NCI-H526 treated with DMSO at 0.1 percent for 48 hours (cell line): ENCODE measurements around the gene TAL2.
"Not testable (repeated sequence)": the region's sequence is repeated elsewhere in the genome, so short reads cannot be mapped to it uniquely, and the experiment has no call there.

Source experiments
- DNase-seq: peaks from one replicate; lab custom pipeline; 2025; lab: John Stamatoyannopoulos, UW

Gene TAL2

DNA sequence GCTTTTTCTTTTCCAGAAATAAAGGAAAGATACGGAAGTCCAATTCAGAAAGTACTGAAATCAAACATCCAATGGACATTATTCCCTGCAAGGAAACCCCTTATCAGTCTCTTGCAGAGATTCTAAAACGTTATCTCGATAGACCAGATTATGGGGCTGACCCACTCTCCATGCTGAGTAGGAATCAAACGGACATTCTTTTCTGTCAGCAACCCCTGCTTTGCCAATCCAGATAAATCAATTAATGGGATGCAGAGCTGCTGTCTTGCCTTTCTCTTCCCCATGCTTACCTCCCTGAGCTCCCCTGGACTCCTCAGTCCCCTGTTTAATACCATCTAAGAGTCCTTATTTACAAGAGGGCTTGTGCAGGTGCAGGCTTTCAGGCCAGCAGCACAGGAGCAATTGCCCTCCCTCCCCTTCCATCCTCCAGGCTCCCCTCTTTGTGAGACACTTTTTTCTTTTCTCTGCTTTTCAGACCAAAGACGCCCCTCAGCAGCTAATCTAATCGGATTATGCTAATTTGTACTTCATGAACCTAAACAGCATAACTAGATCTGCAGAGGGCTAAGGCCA lies 14.2 kb downstream of the TAL2 start:
- DNase-seq = no peak

DNA sequence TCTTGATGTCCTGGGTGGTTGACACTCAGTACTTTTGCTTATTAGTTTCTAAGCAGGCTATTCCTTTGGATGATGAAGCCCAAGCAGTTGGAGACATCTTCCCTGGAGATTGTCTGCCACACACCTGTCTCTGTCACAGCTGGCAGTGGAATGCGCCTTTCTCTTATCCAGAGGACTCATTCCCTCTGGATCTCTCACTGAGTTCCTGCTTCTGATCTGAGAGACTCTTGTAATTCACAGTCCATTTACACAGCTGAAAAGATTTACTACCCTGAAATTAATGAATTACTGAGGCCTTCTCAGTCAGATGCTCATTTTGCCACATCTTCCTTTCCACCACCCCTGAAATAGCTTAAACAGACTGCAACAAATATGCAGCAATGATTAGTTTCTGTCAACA lies 15.9 kb downstream of the TAL2 start:
- DNase-seq = no peak

DNA sequence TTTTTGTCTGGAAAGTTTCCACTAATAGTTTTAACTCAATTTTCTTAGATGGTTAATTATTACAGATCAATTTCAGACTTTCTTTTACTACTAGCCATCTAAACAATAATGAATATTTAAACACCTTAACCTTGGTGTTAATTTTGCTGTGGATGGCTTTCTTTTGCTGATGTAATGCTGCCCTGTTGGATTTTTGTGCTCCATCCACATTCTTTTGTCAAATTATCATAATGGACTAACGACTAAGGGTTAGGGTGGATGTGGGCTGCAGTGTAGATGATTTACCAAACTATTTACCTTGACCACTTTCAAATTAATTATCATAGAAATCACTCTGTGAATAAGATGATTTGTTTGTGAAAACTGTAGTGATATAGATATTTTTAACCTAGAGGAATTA lies 16.5 kb downstream of the TAL2 start:
- DNase-seq = no peak

DNA sequence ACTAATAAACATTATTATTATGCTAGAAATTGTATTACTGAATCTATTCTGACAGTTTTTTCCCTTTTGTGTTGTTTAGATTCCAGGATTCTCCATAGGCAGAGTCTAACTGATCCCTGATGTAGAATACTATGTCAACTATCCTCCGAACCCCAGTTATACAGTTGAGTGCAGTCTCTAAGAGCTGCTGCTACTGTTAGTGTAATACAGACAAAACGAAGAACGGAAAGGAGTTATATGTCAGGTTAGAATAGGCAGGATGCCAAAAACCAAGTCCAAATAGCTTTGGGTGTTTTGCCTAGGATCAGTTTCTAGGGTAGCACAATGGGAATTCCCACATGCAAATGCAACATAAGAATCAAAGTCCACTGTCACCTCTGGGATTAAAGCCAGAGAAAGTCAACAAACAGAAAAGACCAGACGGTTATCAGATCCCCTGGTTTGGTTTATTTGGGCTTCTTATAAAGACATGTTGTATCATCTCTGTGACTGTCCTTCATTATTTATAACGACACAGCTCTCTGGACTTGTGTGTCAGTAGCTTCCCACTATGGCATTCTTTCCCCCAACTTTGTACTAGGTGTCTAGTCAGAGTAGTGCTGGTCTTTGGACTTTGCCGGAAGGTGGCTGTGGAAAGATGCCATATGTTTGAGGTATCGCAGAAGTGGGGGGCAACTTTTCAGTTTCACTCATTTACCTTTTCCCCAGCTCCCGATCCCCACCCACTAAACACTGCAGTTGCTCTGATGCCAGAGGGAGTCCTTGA lies 17.2 kb downstream of the TAL2 start:
- peak; percentile 85 for DNase-seq

DNA sequence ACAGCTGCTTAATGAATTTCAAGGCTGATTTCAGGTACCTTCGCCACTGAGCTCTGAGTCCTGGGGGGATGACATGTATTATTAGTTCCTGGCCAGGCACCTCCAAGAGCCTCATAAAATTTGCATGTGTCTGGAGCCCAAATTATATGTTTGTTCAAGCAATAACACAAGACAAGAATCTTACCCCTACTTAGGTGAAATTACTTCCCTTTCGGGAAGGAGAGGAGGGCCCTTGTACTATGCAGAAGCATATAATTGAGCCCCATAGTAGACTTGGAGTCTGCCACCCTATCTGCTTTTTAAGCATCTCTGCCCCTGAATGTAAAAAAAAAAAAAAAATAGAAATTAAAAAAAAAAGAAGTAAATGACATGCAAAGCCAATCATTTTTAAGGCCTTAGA lies 19.1 kb downstream of the TAL2 start:
- DNase-seq = no peak

DNA sequence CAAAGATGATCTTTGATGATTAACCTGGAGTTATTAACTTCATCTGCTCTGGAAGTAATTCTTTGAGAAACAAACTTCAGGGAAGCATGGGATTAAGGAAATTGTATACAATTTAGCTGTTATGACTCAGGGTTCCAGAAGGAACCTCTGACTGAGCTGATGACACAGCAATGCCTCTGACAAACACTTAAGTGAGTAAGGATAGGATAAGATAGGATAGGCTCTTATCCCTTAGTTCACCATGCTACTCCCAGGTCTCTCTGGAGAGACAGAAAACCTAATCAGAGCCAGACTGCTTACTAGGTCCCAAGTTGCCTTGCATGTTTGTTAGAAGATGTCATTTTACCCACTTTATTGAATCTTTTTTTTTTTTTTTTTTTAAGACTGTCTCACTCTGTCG lies 19.5 kb downstream of the TAL2 start:
- DNase-seq = no peak

DNA sequence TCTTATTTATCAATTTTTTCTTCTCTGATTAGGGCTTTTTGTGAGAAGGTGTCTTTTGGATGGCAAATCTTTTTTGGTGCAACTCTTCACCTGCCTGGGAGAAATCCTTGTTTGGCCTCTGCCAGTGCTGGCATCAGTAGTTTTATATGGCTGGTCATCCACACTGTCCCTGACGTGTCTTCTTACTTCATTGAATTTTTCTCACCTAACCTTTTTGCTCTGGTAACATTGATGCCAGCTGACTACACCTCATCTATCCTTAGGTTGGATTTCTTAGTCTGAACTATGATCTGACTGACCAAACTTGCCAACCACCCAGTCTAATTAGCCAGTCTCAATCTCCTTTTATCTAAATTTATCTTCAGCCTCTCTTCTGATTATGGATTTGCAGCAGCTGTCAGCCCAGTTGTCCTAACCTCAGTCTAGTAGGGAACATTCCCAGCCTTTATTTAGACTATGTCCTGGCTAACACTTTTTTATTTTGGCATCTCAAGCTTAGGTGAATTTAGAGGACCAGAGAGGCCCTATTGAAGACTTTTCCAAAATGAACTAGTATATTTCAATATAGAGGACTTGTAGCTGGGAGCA lies 21.5 kb downstream of the TAL2 start:
- no peak for DNase-seq

DNA sequence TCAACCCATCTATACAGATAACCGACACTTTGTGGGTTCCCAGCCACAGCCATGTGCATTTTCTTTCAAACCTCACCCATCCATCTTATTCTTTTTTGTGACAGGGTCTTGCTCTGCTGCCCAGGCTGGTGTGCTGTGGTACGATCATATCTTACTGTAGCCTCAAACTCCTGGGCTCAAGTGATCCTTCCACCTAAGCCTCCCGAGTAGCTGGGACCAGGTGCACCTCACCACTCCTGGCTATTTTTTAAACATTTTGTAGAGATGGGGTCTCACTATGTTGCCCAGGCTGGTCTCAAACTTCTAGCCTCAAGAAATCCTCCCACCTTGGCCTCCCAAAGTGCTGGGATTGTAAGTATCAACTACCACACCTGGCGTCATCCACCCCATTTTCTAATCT lies 24.7 kb downstream of the TAL2 start:
- DNase-seq = no peak

DNA sequence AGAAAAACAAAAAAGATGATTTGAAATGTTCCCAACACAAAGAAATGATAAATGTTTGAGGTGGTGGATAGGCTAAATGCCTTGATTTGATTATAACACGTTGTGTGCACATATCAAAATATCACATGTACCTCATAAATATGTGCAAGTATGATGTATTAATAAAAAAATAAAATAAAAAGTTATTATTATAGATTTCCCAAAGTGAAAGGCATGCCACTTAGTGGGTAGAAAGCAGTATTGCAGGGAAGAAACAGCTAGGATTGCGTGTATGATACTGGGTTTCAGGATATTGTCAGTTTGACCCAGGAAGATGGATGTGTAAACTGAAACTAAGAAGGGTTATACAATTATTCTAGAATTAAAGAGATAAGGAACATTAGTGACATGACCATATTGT lies 28.5 kb downstream of the TAL2 start:
- DNase-seq = no peak

DNA sequence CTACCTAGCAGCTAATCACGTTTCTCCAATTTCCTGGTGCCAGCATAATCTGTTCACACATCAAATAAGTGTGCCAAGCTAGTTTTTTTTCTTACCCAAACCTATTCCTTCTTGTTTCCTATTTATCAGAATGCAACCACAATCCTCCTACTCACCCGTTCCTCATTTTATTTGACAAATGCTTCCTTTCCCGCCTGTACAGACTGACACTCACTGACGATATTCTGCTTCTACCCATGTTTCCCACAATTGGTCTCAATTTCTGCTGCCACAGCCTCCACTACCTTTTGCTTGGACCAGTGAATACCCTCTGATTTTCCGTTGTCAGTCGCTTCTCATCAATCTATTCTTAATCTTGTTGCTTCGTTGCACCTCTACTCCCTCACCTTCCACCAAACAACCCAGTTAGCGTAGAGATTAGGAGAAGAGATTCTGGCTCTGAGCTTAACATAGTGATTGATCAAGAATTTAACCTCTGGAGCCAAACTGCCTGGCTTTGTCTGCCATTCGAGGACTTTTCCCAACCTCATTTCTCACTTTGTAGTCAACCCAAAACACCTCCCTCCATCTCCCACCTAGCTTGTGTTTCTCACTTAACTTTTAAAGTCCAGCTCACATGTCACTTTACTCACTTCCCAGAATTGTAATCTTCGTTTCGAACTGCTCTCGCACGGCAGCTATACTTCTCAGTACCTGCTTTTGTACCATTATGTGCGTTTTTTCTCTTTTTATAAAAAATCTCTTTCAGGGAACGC lies 31.4 kb downstream of the TAL2 start:
- no peak for DNase-seq

DNA sequence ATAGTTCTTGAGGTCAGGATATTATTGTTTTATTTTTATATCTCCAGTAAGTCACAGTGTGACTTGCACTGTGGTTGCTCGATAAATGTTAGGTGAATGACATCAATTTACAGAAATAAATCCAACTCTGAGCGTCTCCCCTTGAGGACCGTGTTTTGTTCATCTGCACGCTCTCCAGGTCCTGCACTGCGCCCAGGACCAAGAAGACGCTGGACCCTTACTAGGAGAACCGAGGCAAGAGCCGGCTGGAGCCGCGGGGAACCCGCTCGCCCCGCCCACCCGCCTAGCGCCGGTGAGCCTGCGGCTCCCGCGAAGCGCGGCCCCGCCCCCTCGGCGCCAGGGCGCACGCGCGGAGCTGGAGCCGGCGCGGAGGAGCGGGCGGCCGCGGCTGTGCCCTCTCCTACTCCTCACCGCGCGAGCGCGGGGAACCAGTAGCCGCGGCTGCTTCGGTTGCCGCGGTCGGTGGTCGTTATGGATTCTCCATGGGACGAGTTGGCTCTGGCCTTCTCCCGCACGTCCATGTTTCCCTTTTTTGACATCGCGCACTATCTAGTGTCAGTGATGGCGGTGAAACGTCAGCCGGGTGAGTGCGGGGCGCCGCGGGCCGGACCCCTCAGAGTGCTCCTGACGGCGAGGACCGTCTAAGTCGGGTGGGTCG lies 32.1 kb downstream of the TAL2 start, which contains the start of gene TMEM38B:
TSS of gene TMEM38B (plus strand) at position 352 of the 658 bp plus-strand sequence. CDS start at position 472, 120 bp downstream.
- DNase-seq = peak; percentile 48

DNA sequence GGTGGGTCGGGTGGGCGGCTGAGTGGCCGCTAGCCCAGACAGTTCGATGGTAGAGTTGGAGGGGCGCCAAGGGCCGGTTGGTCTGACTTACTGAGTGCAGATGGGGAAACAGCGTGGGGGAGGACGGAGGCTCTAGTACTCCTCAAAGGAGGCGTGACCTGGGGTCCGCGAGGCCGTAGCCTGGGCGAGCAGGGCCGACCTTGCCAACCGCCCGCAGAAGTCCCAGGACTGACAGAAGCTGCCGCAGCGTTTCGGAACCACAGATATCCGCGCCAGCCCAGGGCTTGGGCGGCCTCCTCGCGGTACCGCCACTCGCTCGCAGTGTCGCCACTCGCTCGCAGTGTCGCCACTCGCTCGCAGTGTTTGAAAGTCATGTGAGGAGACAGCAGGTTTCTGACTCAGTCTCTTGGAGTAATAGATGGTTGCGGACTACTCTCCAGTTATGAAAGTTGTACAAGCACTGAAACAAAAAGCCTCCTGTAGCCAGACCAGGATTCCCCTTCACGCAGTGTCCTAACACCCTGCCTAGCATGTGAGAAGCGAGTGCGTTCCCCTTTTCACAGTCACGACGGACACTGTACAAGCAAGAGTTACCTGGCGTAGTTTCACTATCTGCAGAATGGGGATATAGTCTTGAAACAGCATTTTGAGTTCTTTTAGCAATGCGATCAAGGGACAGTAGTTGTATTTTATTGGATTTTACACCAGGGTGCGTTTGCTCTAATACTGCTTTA lies 32.8 kb downstream of the TAL2 start:
- no peak for DNase-seq

DNA sequence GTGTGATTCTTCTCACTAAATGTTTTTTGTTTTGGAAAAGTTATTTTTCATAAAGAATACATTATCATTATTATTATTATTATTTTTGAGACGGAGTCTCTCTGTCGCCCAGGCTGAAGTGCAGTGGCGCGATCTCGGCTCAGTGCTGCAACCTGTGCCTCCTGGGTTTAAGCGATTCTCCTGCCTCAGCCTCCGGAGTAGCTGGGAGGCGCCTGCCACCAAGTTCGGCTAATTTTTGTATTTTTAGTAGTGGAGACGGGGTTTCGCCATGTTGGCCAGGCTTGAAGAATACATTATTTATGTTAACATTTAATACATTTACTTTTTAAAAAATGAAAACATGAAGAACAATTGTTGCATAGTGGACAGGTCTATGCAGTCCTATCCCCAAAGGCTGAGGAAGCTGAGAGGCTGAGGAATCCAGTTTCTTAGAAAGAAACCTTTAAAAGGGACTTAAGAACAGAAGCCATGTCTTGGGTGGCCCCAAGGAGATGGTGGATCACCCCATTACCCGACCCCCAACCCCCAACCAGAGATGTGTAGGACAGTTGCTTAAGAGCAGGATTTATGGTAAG lies 34.0 kb downstream of the TAL2 start:
- DNase-seq = no peak

DNA sequence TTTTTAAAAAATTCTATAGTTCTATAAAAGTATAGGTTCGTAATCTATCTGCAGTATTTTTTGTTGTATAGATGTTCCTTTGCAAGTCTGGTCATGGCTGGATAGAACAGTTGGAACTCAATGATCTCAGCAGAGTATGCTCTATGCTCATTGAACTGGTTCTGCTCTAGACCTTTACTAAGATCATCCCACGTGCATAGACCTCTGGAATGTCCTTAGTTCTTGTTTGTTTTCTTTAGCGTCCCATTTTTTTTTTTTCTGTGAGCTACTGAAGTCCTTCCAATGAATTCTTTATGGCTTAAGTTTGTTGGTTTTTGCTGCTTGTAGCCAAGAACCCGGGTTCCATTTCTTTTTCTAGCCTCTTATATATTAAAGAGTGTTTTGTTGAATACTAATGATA lies 35.6 kb downstream of the TAL2 start:
- no peak for DNase-seq

DNA sequence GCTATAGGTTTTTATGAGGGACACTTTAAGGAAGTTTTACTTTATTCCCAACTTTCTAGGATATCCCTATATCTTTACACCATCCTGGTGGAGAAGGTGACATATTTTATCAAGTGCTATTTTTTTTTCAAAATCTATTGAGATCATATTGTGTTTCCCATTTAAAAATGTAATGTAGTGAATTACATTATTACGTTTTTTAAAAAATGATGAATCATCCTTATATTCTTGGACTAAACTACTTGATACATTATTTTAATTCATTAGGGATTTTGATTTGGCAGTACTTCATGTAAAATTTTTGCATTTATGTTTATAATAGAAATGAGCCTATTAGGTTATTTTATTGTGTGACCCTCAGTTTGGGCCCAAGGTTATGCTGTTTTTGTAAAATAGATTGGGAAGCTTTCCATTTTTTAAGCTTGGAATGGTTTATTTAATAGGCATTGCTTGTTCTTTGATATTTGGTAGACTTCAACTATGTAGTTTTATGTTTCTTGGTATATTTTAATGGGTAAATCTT lies 36.2 kb downstream of the TAL2 start:
- no peak for DNase-seq

DNA sequence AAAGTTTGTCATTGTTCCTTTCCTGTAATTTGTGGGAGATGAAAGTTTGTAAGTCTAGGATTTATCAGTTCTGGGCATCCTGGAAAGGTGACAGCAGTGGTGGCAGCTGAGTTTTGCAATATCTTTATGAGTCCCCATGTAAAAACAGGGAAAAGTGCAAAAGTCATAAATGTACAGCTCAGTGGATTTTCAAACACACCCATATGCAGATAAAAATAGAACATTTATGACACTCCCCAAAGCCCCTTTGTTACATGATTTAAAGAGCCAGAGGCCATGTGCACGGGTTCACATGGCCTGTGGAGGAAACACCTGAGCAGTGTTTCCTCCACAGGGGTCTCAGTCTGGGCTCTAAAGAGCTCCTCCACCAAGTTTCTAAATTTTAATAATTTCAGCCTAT lies 38.4 kb downstream of the TAL2 start:
- DNase-seq = no peak

DNA sequence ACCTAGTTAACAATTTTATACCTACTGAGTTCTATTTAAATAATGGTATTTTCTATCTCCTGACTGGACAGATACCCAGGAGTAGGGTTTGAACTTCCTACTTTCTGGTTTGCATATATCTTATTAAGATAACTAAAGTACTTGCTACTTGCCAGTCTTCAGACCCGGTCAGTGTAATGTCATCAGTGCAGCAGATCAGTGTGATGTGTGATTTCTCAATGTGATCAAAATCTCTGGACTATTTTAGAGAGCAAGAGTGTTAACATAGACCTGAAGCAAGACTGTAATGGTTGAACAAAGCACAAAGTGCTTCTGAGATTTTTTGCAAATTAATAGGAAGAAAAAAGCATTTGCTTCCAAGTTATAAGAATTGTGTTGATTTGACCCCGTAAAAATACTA lies 38.9 kb downstream of the TAL2 start:
- no peak for DNase-seq

DNA sequence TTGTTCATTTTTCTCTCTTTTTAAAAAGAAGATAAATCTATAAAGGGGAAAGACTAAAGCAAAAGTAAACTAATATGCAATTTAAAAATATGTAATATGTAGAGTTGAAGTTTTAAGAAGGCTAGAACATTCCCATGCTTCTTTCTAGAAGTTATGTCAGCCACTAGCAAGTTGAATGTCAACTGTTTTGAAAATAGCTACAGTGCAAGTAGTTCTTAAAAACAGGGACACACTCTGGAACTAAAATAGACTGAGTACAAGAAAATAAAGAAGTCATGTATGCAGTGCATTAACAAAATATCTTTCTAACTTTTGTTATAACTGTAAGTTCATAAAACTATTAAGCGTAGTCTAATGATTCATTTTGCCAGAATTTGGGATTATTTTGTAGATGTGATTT lies 40.0 kb downstream of the TAL2 start:
- no peak for DNase-seq

DNA sequence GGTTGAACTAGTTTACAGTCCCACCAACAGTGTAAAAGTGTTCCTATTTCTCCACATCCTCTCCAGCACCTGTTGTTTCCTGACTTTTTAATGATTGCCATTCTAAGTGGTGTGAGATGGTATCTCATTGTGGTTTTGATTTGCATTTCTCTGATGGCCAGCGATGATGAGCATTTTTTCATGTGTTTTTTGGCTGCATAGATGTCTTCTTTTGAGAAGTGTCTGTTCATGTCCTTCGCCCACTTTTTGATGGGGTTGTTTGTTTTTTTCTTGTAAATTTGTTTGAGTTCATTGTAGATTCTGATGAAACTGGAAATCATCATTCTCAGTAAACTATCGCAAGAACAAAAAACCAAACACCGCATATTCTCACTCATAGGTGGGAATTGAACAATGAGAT lies 41.4 kb downstream of the TAL2 start:
- DNase-seq = not testable (repeated sequence)

DNA sequence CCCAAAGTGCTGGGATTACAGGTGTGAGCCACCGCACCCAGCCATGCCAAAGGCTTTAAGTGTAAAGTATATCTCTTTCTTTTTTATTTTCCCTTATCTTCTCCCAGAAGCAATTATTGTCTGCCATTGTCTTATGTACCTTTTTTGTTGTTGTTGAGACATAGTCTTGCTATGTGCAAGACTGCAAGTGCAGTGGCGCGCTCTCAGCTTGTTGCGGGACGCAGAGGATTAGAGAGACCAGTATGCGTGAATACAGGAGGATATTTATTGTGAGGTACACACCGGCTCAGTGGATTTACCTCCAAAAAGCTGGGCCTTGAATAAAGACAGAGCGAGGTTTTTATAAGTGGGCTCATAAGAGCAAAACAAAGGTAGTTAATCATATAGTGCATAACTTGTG lies 43.9 kb downstream of the TAL2 start:
- DNase-seq = no peak

DNA sequence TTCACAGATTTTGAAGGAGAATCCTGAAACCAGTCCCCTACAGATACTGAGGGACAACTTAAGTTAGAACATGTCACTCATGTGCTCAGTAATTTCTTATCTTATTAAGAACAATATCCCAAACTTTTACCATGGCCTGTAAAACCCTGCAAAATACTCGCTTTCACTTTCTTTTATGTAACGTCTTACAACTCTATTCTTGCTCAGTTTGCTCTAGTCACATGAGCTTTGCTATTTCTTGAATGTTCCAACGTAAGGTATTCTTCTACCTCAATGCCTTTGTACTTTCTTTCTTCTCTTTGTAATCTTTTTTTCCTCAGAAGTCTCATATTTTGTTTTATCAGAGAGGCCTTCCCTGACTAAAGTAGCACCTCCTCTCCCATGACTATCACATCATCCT lies 46.1 kb downstream of the TAL2 start:
- no peak for DNase-seq
